A549 (cell line): ENCODE data around the gene ALOX15.

ENCODE experiments used
- EP300 ChIP-seq, 2 experiments: fragments of >200 bp; sonication (Bioruptor Twin); formaldehyde crosslinking; IDR thresholded peaks; 2 replicates in 1 of 2; 3 replicates in 1 of 2; pipeline ENCODE4 v1.6.1; 2016 to 2017
- HOXA7 ChIP-seq: fragments of 250-450 bp; sonication (Bioruptor Pico); IDR thresholded peaks from 2 replicates; pipeline ENCODE4 v1.5.0; 2020; ENCODE audit warnings: mild to moderate bottlenecking, moderate library complexity
- KDM1A ChIP-seq: fragments of 200-600 bp; sonication (generic); IDR thresholded peaks from 2 replicates; pipeline ENCODE4 v1.6.1; 2016; ENCODE audit warnings: low read depth, mild to moderate bottlenecking
- MAZ ChIP-seq: fragments of 150-350 bp; IDR thresholded peaks from 2 replicates; pipeline ENCODE4 v1.6.1; 2014; ENCODE audit warnings: antibody characterized with exemption, low read depth, low read length, borderline replicate concordance
- MYC ChIP-seq: IDR thresholded peaks from 2 replicates; pipeline ENCODE4 v1.6.1; 2012; ENCODE audit warnings: mild to moderate bottlenecking, inconsistent platforms, low read length, improper control_type of control experiment, borderline replicate concordance
- POLR2A ChIP-seq: IDR thresholded peaks from 2 replicates; pipeline ENCODE4 v1.6.1; 2012; ENCODE audit warnings: mild to moderate bottlenecking, low read length
- RAD21 ChIP-seq, 2 experiments: fragments of >200 bp in 1 of 2; sonication (Bioruptor Twin) in 1 of 2; formaldehyde crosslinking in 1 of 2; IDR thresholded peaks in 1 of 2; conservative IDR thresholded peaks in 1 of 2; 2 replicates in 1 of 2; 3 replicates in 1 of 2; pipeline ENCODE4 v1.6.1; 2012 to 2018; ENCODE audit warnings: inconsistent platforms in 1 of 2
- SMC3 ChIP-seq: fragments of >200 bp; sonication (Bioruptor Twin); formaldehyde crosslinking; IDR thresholded peaks from 3 replicates; pipeline ENCODE4 v1.6.1; 2018; ENCODE audit warnings: inconsistent platforms
- ZFP36 ChIP-seq: fragments of 450-650 bp; IDR thresholded peaks from 2 replicates; pipeline ENCODE4 v1.6.1; 2014; ENCODE audit warnings: borderline replicate concordance; ENCODE audit not compliant: partially characterized antibody
- TF ChIP-seq, protein P1 (sequence below): fragments of >200 bp; sonication (Bioruptor Twin); formaldehyde crosslinking; IDR thresholded peaks from 3 replicates; pipeline ENCODE4 v1.5.1; 2016
- TF ChIP-seq, protein P2 (sequence below): IDR thresholded peaks from 2 replicates; pipeline ENCODE4 v1.6.1; 2012; ENCODE audit warnings: low read depth, borderline replicate concordance
- TF ChIP-seq, protein P3 (sequence below): fragments of 200-600 bp; sonication (generic); IDR thresholded peaks from 2 replicates; pipeline ENCODE4 v1.6.1; 2016; ENCODE audit warnings: antibody characterized with exemption, mild to moderate bottlenecking, moderate library complexity
- TF ChIP-seq, protein P4 (sequence below): fragments of 450-650 bp; IDR thresholded peaks from 2 replicates; pipeline ENCODE4 v1.6.1; 2014; ENCODE audit warnings: antibody characterized with exemption
- TF ChIP-seq, protein P5 (sequence below): IDR thresholded peaks from 2 replicates; pipeline ENCODE4 v1.6.1; 2012

DNA sequence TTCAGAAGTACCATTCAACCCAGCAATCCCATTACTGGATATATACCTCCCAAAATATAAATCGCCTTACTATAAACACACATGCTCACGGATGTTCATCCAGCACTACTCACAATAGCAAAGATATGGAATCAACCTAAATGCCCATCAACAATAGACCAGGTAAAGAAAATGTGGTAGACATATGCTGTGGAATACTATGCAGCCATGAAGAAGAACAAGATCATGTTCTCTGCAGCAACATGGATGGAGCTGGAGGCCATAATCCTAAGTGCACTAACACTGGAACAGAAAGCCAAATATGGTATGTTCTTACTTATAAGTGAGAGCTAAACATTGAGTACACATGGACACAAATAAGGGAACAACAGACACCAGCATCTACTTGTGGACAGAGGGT lies 7.8 kb downstream of the ALOX15 start:
- TF ChIP-seq, protein P1, sequence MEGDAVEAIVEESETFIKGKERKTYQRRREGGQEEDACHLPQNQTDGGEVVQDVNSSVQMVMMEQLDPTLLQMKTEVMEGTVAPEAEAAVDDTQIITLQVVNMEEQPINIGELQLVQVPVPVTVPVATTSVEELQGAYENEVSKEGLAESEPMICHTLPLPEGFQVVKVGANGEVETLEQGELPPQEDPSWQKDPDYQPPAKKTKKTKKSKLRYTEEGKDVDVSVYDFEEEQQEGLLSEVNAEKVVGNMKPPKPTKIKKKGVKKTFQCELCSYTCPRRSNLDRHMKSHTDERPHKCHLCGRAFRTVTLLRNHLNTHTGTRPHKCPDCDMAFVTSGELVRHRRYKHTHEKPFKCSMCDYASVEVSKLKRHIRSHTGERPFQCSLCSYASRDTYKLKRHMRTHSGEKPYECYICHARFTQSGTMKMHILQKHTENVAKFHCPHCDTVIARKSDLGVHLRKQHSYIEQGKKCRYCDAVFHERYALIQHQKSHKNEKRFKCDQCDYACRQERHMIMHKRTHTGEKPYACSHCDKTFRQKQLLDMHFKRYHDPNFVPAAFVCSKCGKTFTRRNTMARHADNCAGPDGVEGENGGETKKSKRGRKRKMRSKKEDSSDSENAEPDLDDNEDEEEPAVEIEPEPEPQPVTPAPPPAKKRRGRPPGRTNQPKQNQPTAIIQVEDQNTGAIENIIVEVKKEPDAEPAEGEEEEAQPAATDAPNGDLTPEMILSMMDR, result no peak
- TF ChIP-seq RAD21 (conservative IDR thresholded peaks at IDR 0.05 in 1 of 2, IDR thresholded peaks at IDR 0.05 in 1 of 2) (no peak), MYC (no peak), KDM1A (no peak), HOXA7 (CRISPR knock-in tag) (no peak), EP300 (IDR thresholded peaks at IDR 0.05) (no peak), POLR2A (no peak), MAZ (no peak), SMC3 (no peak), ZFP36 (no peak)
- TF ChIP-seq, protein P2, sequence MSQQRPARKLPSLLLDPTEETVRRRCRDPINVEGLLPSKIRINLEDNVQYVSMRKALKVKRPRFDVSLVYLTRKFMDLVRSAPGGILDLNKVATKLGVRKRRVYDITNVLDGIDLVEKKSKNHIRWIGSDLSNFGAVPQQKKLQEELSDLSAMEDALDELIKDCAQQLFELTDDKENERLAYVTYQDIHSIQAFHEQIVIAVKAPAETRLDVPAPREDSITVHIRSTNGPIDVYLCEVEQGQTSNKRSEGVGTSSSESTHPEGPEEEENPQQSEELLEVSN, result no peak
- TF ChIP-seq, protein P3, sequence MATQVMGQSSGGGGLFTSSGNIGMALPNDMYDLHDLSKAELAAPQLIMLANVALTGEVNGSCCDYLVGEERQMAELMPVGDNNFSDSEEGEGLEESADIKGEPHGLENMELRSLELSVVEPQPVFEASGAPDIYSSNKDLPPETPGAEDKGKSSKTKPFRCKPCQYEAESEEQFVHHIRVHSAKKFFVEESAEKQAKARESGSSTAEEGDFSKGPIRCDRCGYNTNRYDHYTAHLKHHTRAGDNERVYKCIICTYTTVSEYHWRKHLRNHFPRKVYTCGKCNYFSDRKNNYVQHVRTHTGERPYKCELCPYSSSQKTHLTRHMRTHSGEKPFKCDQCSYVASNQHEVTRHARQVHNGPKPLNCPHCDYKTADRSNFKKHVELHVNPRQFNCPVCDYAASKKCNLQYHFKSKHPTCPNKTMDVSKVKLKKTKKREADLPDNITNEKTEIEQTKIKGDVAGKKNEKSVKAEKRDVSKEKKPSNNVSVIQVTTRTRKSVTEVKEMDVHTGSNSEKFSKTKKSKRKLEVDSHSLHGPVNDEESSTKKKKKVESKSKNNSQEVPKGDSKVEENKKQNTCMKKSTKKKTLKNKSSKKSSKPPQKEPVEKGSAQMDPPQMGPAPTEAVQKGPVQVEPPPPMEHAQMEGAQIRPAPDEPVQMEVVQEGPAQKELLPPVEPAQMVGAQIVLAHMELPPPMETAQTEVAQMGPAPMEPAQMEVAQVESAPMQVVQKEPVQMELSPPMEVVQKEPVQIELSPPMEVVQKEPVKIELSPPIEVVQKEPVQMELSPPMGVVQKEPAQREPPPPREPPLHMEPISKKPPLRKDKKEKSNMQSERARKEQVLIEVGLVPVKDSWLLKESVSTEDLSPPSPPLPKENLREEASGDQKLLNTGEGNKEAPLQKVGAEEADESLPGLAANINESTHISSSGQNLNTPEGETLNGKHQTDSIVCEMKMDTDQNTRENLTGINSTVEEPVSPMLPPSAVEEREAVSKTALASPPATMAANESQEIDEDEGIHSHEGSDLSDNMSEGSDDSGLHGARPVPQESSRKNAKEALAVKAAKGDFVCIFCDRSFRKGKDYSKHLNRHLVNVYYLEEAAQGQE, result no peak
- TF ChIP-seq, protein P4, sequence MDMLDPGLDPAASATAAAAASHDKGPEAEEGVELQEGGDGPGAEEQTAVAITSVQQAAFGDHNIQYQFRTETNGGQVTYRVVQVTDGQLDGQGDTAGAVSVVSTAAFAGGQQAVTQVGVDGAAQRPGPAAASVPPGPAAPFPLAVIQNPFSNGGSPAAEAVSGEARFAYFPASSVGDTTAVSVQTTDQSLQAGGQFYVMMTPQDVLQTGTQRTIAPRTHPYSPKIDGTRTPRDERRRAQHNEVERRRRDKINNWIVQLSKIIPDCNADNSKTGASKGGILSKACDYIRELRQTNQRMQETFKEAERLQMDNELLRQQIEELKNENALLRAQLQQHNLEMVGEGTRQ, result no peak
- TF ChIP-seq, protein P5, sequence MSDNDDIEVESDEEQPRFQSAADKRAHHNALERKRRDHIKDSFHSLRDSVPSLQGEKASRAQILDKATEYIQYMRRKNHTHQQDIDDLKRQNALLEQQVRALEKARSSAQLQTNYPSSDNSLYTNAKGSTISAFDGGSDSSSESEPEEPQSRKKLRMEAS, result no peak
